ENCODE results near the gene CERS1. TPM values are rescaled to one million over a fixed set of nuclear protein-coding genes. Genes with fewer than 3 reads are reported as not detected.

CERS1 gene
- polyA plus RNA-seq, 3 donors = not detected

- peaks cover 15% of the 10 kb centered on the region for H4K20me1 ChIP-seq (ENCODE audit: insufficient read depth, low read length)
- H3K9me3 ChIP-seq (replicated peaks in 1 of 2; ENCODE audit: control insufficient read depth in 1 of 2, insufficient read depth in 1 of 2, low read length in 2 of 2) = no peaks in the 10 kb centered on the region
- no peak for DNase-seq
- no peaks in the 10 kb centered on the region for H3K27me3 ChIP-seq (ENCODE audit: control insufficient read depth in 2 of 2, insufficient read depth in 2 of 2, low read length in 2 of 2)
- no peak overlapping the region for H3K4me2 ChIP-seq (replicated peaks; ENCODE audit: extremely low read depth, low read length, poor library complexity, severe bottlenecking)
- intact Hi-C loops (cut with micrococcal nuclease) = loop anchor here in 1 of 2 donors (5.0 kb wide), 1 partner anchor 44 kb away; no protein-coding TSS in a partner anchor
- Mint-ChIP-seq H3K9me3 (peaks cover 0 to 9% (median 2%) of the 10 kb centered on the region in 7 donors), H3K36me3 (peaks cover 16 to 23% of the 10 kb centered on the region in 2 donors), H3K4me3 (no peak overlapping the region), H3K4me1 (peaks cover 35% of the 10 kb centered on the region), H3K27me3 (ENCODE audit: low read depth in 3 of 3) (peaks cover 0 to 4% (median 0%) of the 10 kb centered on the region in 3 donors), H3K27ac (peak overlapping the region in 2 of 7 donors; percentile 45 to 50)
- no peak overlapping the region for H3K27ac ChIP-seq (ENCODE audit: low read depth in 1 of 2, low read length in 2 of 2)
- H3K36me3 ChIP-seq (replicated peaks in 1 of 2; ENCODE audit: control insufficient read depth in 1 of 2, insufficient read depth in 2 of 2, low read length in 2 of 2) = peaks cover 0 to 12% of the 10 kb centered on the region in 2 donors
- peaks cover 21 to 28% of the 10 kb centered on the region in 2 donors for H3K4me1 ChIP-seq (ENCODE audit: control insufficient read depth in 1 of 2, insufficient read depth in 2 of 2, low read length in 2 of 2)
- 96% methylated on average over 4 of the region's 4 CpGs for WGBS (ENCODE audit: insufficient coverage)
- TF ChIP-seq, protein P1, sequence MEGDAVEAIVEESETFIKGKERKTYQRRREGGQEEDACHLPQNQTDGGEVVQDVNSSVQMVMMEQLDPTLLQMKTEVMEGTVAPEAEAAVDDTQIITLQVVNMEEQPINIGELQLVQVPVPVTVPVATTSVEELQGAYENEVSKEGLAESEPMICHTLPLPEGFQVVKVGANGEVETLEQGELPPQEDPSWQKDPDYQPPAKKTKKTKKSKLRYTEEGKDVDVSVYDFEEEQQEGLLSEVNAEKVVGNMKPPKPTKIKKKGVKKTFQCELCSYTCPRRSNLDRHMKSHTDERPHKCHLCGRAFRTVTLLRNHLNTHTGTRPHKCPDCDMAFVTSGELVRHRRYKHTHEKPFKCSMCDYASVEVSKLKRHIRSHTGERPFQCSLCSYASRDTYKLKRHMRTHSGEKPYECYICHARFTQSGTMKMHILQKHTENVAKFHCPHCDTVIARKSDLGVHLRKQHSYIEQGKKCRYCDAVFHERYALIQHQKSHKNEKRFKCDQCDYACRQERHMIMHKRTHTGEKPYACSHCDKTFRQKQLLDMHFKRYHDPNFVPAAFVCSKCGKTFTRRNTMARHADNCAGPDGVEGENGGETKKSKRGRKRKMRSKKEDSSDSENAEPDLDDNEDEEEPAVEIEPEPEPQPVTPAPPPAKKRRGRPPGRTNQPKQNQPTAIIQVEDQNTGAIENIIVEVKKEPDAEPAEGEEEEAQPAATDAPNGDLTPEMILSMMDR (IDR thresholded peaks at IDR 0.05) = no peak
- no peak overlapping the region for H3K4me3 ChIP-seq (replicated peaks in 1 of 3; ENCODE audit: low read depth in 2 of 3, low read length in 3 of 3)
- no peak overlapping the region for H2AFZ ChIP-seq (ENCODE audit: insufficient read depth, low read depth, low read length, poor library complexity, severe bottlenecking)
- H3K79me2 ChIP-seq (ENCODE audit: insufficient read depth, low read length) = peaks cover 32% of the 10 kb centered on the region
- H3K9ac ChIP-seq (ENCODE audit: insufficient read depth, low read length, poor library complexity, severe bottlenecking) = no peak overlapping the region
Observed at GRCh38 chr19:18943465-18943864, 47.5 kb upstream of the CERS1 start.

DNA sequence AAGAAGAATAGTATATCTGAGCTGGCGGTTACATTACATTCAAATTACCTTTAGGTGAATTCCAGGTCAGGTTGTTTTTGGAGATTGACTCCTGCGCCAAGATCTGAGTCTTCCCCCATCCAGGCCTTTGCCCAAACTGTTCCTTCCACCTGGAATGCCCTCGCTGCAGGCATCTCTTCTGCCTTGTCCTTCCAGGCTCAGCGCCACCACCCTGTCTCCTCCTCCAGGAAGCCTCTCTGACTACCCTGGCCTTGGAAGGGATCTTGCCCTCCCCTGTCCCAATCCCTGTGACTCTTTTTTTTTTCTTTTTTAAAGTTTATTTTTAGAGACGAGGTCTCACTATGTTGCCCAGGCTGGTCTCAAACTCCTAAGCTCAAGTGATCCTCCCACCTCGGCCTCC, 46.7 kb upstream of the CERS1 start:
- Mint-ChIP-seq H3K27ac (peak overlapping the region in 1 of 7 donors; percentile 33), H3K27me3 (ENCODE audit: low read depth in 3 of 3) (peaks cover 0 to 4% (median 1%) of the 10 kb centered on the region in 3 donors), H3K4me1 (peaks cover 38% of the 10 kb centered on the region), H3K9me3 (peaks cover 0 to 9% (median 2%) of the 10 kb centered on the region in 7 donors), H3K36me3 (peaks cover 23 to 31% of the 10 kb centered on the region in 2 donors), H3K4me3 (peak overlapping the region in 1 of 2 donors; percentile 63)
- Histone ChIP-seq H3K4me2 (replicated peaks; ENCODE audit: extremely low read depth, low read length, poor library complexity, severe bottlenecking) (no peak overlapping the region), H4K20me1 (ENCODE audit: insufficient read depth, low read length) (peaks cover 22% of the 10 kb centered on the region), H3K27ac (ENCODE audit: low read depth in 1 of 2, low read length in 2 of 2) (no peak overlapping the region), H3K79me2 (ENCODE audit: insufficient read depth, low read length) (peaks cover 37% of the 10 kb centered on the region), H3K9ac (ENCODE audit: insufficient read depth, low read length, poor library complexity, severe bottlenecking) (no peak overlapping the region), H3K4me3 (replicated peaks in 1 of 3; ENCODE audit: low read depth in 2 of 3, low read length in 3 of 3) (no peak overlapping the region), H3K36me3 (replicated peaks in 1 of 2; ENCODE audit: control insufficient read depth in 1 of 2, insufficient read depth in 2 of 2, low read length in 2 of 2) (peaks cover 5 to 20% of the 10 kb centered on the region in 2 donors), H3K27me3 (ENCODE audit: control insufficient read depth in 2 of 2, insufficient read depth in 2 of 2, low read length in 2 of 2) (no peaks in the 10 kb centered on the region), H3K9me3 (replicated peaks in 1 of 2; ENCODE audit: control insufficient read depth in 1 of 2, insufficient read depth in 1 of 2, low read length in 2 of 2) (no peaks in the 10 kb centered on the region), H3K4me1 (ENCODE audit: control insufficient read depth in 1 of 2, insufficient read depth in 2 of 2, low read length in 2 of 2) (peaks cover 21 to 28% of the 10 kb centered on the region in 2 donors), H2AFZ (ENCODE audit: insufficient read depth, low read depth, low read length, poor library complexity, severe bottlenecking) (no peak overlapping the region)
- WGBS (ENCODE audit: insufficient coverage) = 100% methylated on average over 2 of the region's 6 CpGs
- intact Hi-C loops (cut with micrococcal nuclease) = loop anchor here in 1 of 2 donors (5.0 kb wide), 1 partner anchor 45 kb away; no protein-coding TSS in a partner anchor
- TF ChIP-seq, protein P1 (IDR thresholded peaks at IDR 0.05) = no peak
- DNase-seq = no peak

Data from CD14-positive monocyte (primary cell).